Gastroesophageal sphincter (tissue), 3 donors: ENCODE data around the gene TUBA3C.
"Not testable (repeated sequence)": the region's sequence is repeated elsewhere in the genome, so short reads cannot be mapped to it uniquely, and the experiment has no call there.

ENCODE experiments used
- EP300 ChIP-seq: sonication (generic); formaldehyde crosslinking; IDR thresholded peaks from one replicate; pipeline ENCODE4 v1.6.1; 2017; ENCODE audit warnings: antibody characterized with exemption, mild to moderate bottlenecking
- POLR2AphosphoS5 ChIP-seq: sonication (generic); formaldehyde crosslinking; IDR thresholded peaks from one replicate; pipeline ENCODE4 v1.6.1; 2017; ENCODE audit warnings: antibody characterized with exemption
- TF ChIP-seq, protein P1 (sequence below), 4 experiments: fragments of 200-600 bp in 2 of 4; fragments of 450-650 bp in 2 of 4; sonication (generic) in 1 of 4; IDR thresholded peaks; one replicate each; pipeline ENCODE4 v1.5.1; 2017 to 2019; ENCODE audit warnings: antibody characterized with exemption in 4 of 4, mild to moderate bottlenecking in 2 of 4, moderate library complexity in 2 of 4

- TF ChIP-seq EP300, POLR2AphosphoS5: not testable (repeated sequence)
- TF ChIP-seq, protein P1, sequence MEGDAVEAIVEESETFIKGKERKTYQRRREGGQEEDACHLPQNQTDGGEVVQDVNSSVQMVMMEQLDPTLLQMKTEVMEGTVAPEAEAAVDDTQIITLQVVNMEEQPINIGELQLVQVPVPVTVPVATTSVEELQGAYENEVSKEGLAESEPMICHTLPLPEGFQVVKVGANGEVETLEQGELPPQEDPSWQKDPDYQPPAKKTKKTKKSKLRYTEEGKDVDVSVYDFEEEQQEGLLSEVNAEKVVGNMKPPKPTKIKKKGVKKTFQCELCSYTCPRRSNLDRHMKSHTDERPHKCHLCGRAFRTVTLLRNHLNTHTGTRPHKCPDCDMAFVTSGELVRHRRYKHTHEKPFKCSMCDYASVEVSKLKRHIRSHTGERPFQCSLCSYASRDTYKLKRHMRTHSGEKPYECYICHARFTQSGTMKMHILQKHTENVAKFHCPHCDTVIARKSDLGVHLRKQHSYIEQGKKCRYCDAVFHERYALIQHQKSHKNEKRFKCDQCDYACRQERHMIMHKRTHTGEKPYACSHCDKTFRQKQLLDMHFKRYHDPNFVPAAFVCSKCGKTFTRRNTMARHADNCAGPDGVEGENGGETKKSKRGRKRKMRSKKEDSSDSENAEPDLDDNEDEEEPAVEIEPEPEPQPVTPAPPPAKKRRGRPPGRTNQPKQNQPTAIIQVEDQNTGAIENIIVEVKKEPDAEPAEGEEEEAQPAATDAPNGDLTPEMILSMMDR (IDR thresholded peaks at IDR 0.05) = not testable (repeated sequence)
These were observed 25.8 kb upstream of the TUBA3C start for GRCh38 chr13:19207413-19207812.
